H9 (cell line): Measurements from ENCODE around the gene ITPK1. TPM values are rescaled to one million over a fixed set of nuclear protein-coding genes. Genes with fewer than 3 reads are reported as not detected.

ENCODE experiments used
- DNase-seq: peaks from one replicate; pipeline ENCODE4 v3.0.0-alpha.2; 2017
- H2AFZ ChIP-seq: one replicate; pipeline ENCODE4 v1.6.1; 2013; ENCODE audit warnings: mild to moderate bottlenecking, low read length, control low read depth, moderate library complexity
- H2AK5ac ChIP-seq: 2 replicates; pipeline ENCODE4 v1.6.1; 2013; ENCODE audit warnings: low read length, control low read depth, mixed read lengths; ENCODE audit not compliant: insufficient read length
- H2BK120ac ChIP-seq: one replicate; pipeline ENCODE4 v1.6.1; 2013; ENCODE audit warnings: low read depth, mild to moderate bottlenecking, low read length, control low read depth, inconsistent platforms; ENCODE audit not compliant: poor library complexity, severe bottlenecking
- H2BK12ac ChIP-seq: 2 replicates; pipeline ENCODE4 v1.6.1; 2013; ENCODE audit warnings: low read length, control low read depth, mixed read lengths, low read depth; ENCODE audit not compliant: insufficient read length
- H2BK15ac ChIP-seq: 2 replicates; pipeline ENCODE4 v1.6.1; 2013; ENCODE audit warnings: low read depth, low read length, control low read depth
- H2BK20ac ChIP-seq: one replicate; pipeline ENCODE4 v1.6.1; 2013; ENCODE audit warnings: low read depth, mild to moderate bottlenecking, low read length, control low read depth, inconsistent platforms; ENCODE audit not compliant: poor library complexity, severe bottlenecking
- H2BK5ac ChIP-seq: 2 replicates; pipeline ENCODE4 v1.6.1; 2013; ENCODE audit warnings: low read length, control low read depth, mixed read lengths; ENCODE audit not compliant: insufficient read length
- H3K14ac ChIP-seq: 2 replicates; pipeline ENCODE4 v1.6.1; 2013; ENCODE audit warnings: low read length, control low read depth; ENCODE audit not compliant: insufficient read depth
- H3K18ac ChIP-seq: 2 replicates; pipeline ENCODE4 v1.6.1; 2013; ENCODE audit warnings: low read depth, mild to moderate bottlenecking, mixed read lengths, low read length, control low read depth; ENCODE audit not compliant: insufficient read length
- H3K23ac ChIP-seq: 2 replicates; pipeline ENCODE4 v1.6.1; 2013; ENCODE audit warnings: low read length, control low read depth, mixed read lengths, low read depth; ENCODE audit not compliant: insufficient read length
- H3K23me2 ChIP-seq: 2 replicates; pipeline ENCODE4 v1.6.1; 2013; ENCODE audit warnings: low read depth, mild to moderate bottlenecking, mixed read lengths, low read length, control low read depth; ENCODE audit not compliant: insufficient read length, poor library complexity, severe bottlenecking
- H3K27ac ChIP-seq: 2 replicates; pipeline ENCODE4 v1.5.1; 2013; ENCODE audit warnings: low read length, control low read depth, mixed read lengths, low read depth; ENCODE audit not compliant: insufficient read length
- H3K27me3 ChIP-seq: 2 replicates; pipeline ENCODE4 v1.6.1; 2013; ENCODE audit warnings: low read length, control low read depth, inconsistent platforms; ENCODE audit not compliant: insufficient read depth
- H3K4ac ChIP-seq: 2 replicates; pipeline ENCODE4 v1.6.1; 2013; ENCODE audit warnings: low read depth, mild to moderate bottlenecking, control low read depth, inconsistent platforms, low read length, moderate library complexity
- H3K4me1 ChIP-seq: 2 replicates; pipeline ENCODE4 v1.6.1; 2013; ENCODE audit warnings: low read length, control low read depth, inconsistent platforms; ENCODE audit not compliant: insufficient read depth
- H3K4me2 ChIP-seq: 2 replicates; pipeline ENCODE4 v1.6.1; 2013; ENCODE audit warnings: low read length, control low read depth, mixed read lengths; ENCODE audit not compliant: insufficient read length, insufficient read depth
- H3K56ac ChIP-seq: 2 replicates; pipeline ENCODE4 v1.6.1; 2013; ENCODE audit warnings: low read depth, mild to moderate bottlenecking, mixed read lengths, low read length, control low read depth; ENCODE audit not compliant: insufficient read length
- H3K79me1 ChIP-seq: 2 replicates; pipeline ENCODE4 v1.6.1; 2013; ENCODE audit warnings: low read depth, mild to moderate bottlenecking, moderate library complexity, low read length, control low read depth, inconsistent platforms; ENCODE audit not compliant: insufficient read depth, poor library complexity, severe bottlenecking
- H3K79me2 ChIP-seq: 2 replicates; pipeline ENCODE4 v1.6.1; 2013; ENCODE audit warnings: low read length, control low read depth, inconsistent platforms; ENCODE audit not compliant: insufficient read depth
- H3K9ac ChIP-seq: 2 replicates; pipeline ENCODE4 v1.6.1; 2013; ENCODE audit warnings: low read length, control low read depth, mixed read lengths; ENCODE audit not compliant: insufficient read length; ENCODE audit errors: extremely low read depth
- H3K9me3 ChIP-seq: one replicate; pipeline ENCODE4 v1.6.1; 2013; ENCODE audit warnings: low read depth, low read length, inconsistent platforms; ENCODE audit not compliant: control insufficient read depth
- H3T11ph ChIP-seq: one replicate; pipeline ENCODE4 v1.6.1; 2013; ENCODE audit warnings: mild to moderate bottlenecking, low read length, control low read depth, inconsistent platforms
- H4K20me1 ChIP-seq: one replicate; pipeline ENCODE4 v1.6.1; 2013; ENCODE audit not compliant: control insufficient read depth, insufficient read length, insufficient read depth
- H4K5ac ChIP-seq: 2 replicates; pipeline ENCODE4 v1.6.1; 2013; ENCODE audit warnings: low read depth, mild to moderate bottlenecking, mixed read lengths, low read length, control low read depth; ENCODE audit not compliant: insufficient read length
- H4K8ac ChIP-seq: replicated peaks from 2 replicates; pipeline ENCODE4 v1.6.1; 2013; ENCODE audit warnings: low read length, control low read depth, mixed read lengths, low read depth; ENCODE audit not compliant: insufficient read length
- H4K91ac ChIP-seq: 2 replicates; pipeline ENCODE4 v1.6.1; 2013; ENCODE audit warnings: low read depth, mild to moderate bottlenecking, moderate library complexity, mixed read lengths, low read length, control low read depth; ENCODE audit not compliant: insufficient read length
- H3K27ac Mint-ChIP-seq, 3 experiments: 2 replicates in 2 of 3; 3 replicates in 1 of 3; pipeline ENCODE4 v1.8.0; 2020 to 2021; ENCODE audit warnings: mixed read lengths in 3 of 3, mild to moderate bottlenecking in 1 of 3, moderate library complexity in 1 of 3
- H3K27me3 Mint-ChIP-seq: 2 replicates; pipeline ENCODE4 v1.8.0; 2021; ENCODE audit warnings: low read depth, mild to moderate bottlenecking, moderate library complexity, mixed read lengths
- H3K36me3 Mint-ChIP-seq, 3 experiments: 2 replicates in 2 of 3; 3 replicates in 1 of 3; pipeline ENCODE4 v1.8.0; 2020 to 2021; ENCODE audit warnings: low read depth in 3 of 3, mixed read lengths in 3 of 3; ENCODE audit not compliant: insufficient read depth in 1 of 3
- H3K4me1 Mint-ChIP-seq, 2 experiments: 2 replicates each; pipeline ENCODE4 v1.8.0; 2020; ENCODE audit warnings: mixed read lengths in 2 of 2
- H3K4me3 Mint-ChIP-seq, 2 experiments: 2 replicates in 1 of 2; 3 replicates in 1 of 2; pipeline ENCODE4 v1.8.0; 2020 to 2021; ENCODE audit warnings: mild to moderate bottlenecking in 2 of 2, mixed read lengths in 2 of 2, moderate library complexity in 1 of 2
- H3K9me3 Mint-ChIP-seq, 2 experiments: 2 replicates in 1 of 2; 3 replicates in 1 of 2; pipeline ENCODE4 v1.8.0; 2020; ENCODE audit warnings: mild to moderate bottlenecking in 2 of 2, mixed read lengths in 2 of 2, moderate library complexity in 1 of 2
- WGBS: extraction: QIAGEN DNeasy Blood & Tissue Kit; methylation state at CpG from one replicate; pipeline ENCODE4 v1.1.7; 2013; ENCODE audit warnings: missing lambda C conversion rate, low lambda C conversion rate, mixed read lengths; ENCODE audit not compliant: insufficient read length; ENCODE audit errors: extremely low coverage; 5-methylcytosine and 5-hydroxymethylcytosine counted together
- total RNA-seq: library from RNA; stranded (reverse); gene quantifications from 2 replicates; pipeline ENCODE4 v1.2.1, GENCODE V29; 2021
- TF ChIP-seq, protein P1 (sequence below): fragments of 200-600 bp; sonication (generic); conservative IDR thresholded peaks from 3 replicates; pipeline ENCODE4 v1.8.0; 2021; ENCODE audit warnings: antibody characterized with exemption, mild to moderate bottlenecking

ITPK1 gene
- total RNA-seq, 1 experiment from 2014 or later, result 92.7 TPM

DNA sequence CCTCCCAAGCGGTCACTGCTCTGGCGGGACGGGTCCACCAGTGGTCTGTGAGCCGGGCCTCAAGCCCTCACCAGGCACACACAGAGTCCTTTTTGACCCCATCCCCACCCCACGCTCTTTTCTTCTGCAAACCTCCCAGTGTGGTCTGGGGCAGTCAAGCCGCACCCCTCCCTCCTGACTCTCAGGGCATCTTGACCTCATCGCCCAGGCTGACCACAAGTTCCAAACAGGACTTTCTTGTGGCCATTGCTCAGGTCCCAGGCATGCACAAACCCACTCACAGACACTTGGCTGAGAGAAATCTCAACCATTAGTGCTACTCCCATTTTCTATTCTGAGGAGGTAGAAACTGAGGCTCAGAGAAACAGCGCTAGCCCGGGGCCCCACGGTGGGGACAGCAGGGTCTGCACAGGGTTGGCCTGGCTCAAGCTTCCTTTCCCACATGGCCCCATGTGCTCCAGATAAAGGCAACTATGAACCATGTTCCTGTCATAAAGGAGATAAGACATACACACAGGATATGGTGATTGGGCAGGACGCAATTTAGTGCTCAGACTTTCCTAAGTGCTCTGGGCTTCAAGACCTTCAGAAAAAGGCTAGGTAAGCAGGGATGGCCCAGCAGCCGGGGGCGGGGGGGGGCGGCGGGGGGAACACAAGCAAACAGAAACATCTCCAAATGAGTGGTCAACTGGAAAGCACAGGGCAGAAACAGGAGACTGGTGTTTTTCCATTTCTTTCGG, 69.6 kb downstream of the ITPK1 start:
- Histone ChIP-seq H2BK12ac (no peak overlapping the region), H3K14ac (no peak overlapping the region), H2AFZ (no peak overlapping the region), H3K9ac (no peak overlapping the region), H4K8ac (no peak overlapping the region), H3K56ac (no peak overlapping the region), H3K9me3 (no peaks in the 10 kb centered on the region), H3K4me2 (no peak overlapping the region), H3K79me1 (peaks cover 10% of the 10 kb centered on the region), H2BK15ac (no peak overlapping the region), H2BK120ac (no peak overlapping the region), H2AK5ac (no peak overlapping the region), H3K23me2 (no peaks in the 10 kb centered on the region), H3K27me3 (no peaks in the 10 kb centered on the region), H4K5ac (no peak overlapping the region), H2BK5ac (no peak overlapping the region), H3K79me2 (peaks cover 3% of the 10 kb centered on the region; the same call in 1 of the 2 replicates), H3K4ac (no peak overlapping the region), H2BK20ac (no peak overlapping the region), H3T11ph (no peak overlapping the region), H3K23ac (no peak overlapping the region), H4K91ac (no peak overlapping the region), H3K4me1 (peaks cover 21% of the 10 kb centered on the region; the same call in 1 of the 2 replicates), H4K20me1 (no peaks in the 10 kb centered on the region), H3K18ac (no peak overlapping the region), H3K27ac (no peak overlapping the region)
- DNase-seq, result no peak
- Mint-ChIP-seq H3K27ac (peak overlapping the region; percentile 37 to 90 (median 80); a peak in 4 of 7 replicates), H3K9me3 (no peaks in the 10 kb centered on the region; a peak in 1 of 5 replicates), H3K4me3 (peak overlapping the region in 1 of 2 experiments; percentile 37; a peak in 2 of 5 replicates), H3K27me3 (no peaks in the 10 kb centered on the region; the same call in none of the 2 replicates), H3K4me1 (peaks cover 79 to 81% of the 10 kb centered on the region in 2 experiments), H3K36me3 (peaks cover 13 to 15% (median 15%) of the 10 kb centered on the region in 3 experiments; a peak in 6 of 7 replicates)
- WGBS, result no CpG with 5 or more reads among the region's 16 CpGs
- TF ChIP-seq, protein P1, sequence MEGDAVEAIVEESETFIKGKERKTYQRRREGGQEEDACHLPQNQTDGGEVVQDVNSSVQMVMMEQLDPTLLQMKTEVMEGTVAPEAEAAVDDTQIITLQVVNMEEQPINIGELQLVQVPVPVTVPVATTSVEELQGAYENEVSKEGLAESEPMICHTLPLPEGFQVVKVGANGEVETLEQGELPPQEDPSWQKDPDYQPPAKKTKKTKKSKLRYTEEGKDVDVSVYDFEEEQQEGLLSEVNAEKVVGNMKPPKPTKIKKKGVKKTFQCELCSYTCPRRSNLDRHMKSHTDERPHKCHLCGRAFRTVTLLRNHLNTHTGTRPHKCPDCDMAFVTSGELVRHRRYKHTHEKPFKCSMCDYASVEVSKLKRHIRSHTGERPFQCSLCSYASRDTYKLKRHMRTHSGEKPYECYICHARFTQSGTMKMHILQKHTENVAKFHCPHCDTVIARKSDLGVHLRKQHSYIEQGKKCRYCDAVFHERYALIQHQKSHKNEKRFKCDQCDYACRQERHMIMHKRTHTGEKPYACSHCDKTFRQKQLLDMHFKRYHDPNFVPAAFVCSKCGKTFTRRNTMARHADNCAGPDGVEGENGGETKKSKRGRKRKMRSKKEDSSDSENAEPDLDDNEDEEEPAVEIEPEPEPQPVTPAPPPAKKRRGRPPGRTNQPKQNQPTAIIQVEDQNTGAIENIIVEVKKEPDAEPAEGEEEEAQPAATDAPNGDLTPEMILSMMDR, result no peak
